ENCODE measurements around the gene VSTM5.

- no peak for TF ChIP-seq CTCF (IDR thresholded peaks at IDR 0.05)
- TF ChIP-seq ZFX (IDR thresholded peaks at IDR 0.05; ENCODE audit: borderline replicate concordance) = no peak
Measured at GRCh38 chr11:93852242-93852641, 1.8 kb upstream of the VSTM5 start.

Measured in 22Rv1 (cell line).